ENCODE results near the gene TM4SF5. TPM values are rescaled to one million over a fixed set of nuclear protein-coding genes. Genes with fewer than 3 reads are reported as not detected.

Gene TM4SF5
- total and polyA plus RNA-seq, 10 of the 15 experiments (the other 5 are each of a cell fraction or from before 2014, with no cell fraction given): 0.40 TPM; not detected in 9

GRCh38 chr17:4766201-4766600 is 5.5 kb upstream of the TM4SF5 start (continued):
- TF ChIP-seq ZBTB11 (CRISPR knock-in tag; IDR thresholded peaks at IDR 0.05) (no peak), NFYA (IDR thresholded peaks at IDR 0.05; ENCODE audit: borderline replicate concordance, low read depth, low read length) (no peak), SRF (IDR thresholded peaks at IDR 0.05; ENCODE audit: low read depth in 2 of 2, low read length in 2 of 2) (no peak), MLLT1 (IDR thresholded peaks at IDR 0.05) (no peak), RELA (IDR thresholded peaks at IDR 0.05; ENCODE audit: borderline replicate concordance, partially characterized antibody) (no peak), RAD21 (IDR thresholded peaks at IDR 0.05; ENCODE audit: insufficient read depth, low read depth, low read length) (no peak)

- no peak for FAIRE-seq
- ATAC-seq: no peak
- H3K27ac ChIP-seq (ENCODE audit: control insufficient read depth, insufficient read depth): no peak overlapping the region
- H3K36me3 ChIP-seq (ENCODE audit: control insufficient read depth in 2 of 2, insufficient read depth in 2 of 2, low read length in 1 of 2): no peaks in the 10 kb centered on the region
- TF ChIP-seq PRDM15 (CRISPR knock-in tag; IDR thresholded peaks at IDR 0.05): no peak
- no peak for TF ChIP-seq FOXM1 (IDR thresholded peaks at IDR 0.05; ENCODE audit: low read depth, low read length)
- no peak for TF ChIP-seq CHD1 (IDR thresholded peaks at IDR 0.05; ENCODE audit: low read depth, low read length)
- ChIA-PET SMC1A (ENCODE audit: uncharacterized antibody, unreplicated experiment) (no interaction called here), POLR2A (no interaction called here), RAD21 (ENCODE audit: unreplicated experiment) (no interaction called here), CTCF (no interaction called here)
- intact Hi-C loops (cut with micrococcal nuclease; ENCODE audit: unreplicated experiment) (no loop called here), in situ Hi-C loops (cut with MboI) (no loop called here)
- no peak for DNase-seq (ENCODE audit: low read depth, low spot score)
- H2AFZ ChIP-seq (ENCODE audit: control insufficient read depth, low read depth, low read length): no peak overlapping the region
- H3K4me2 ChIP-seq (ENCODE audit: control insufficient read depth, insufficient read depth): no peak overlapping the region
- H4K20me1 ChIP-seq (ENCODE audit: control insufficient read depth, insufficient read depth): no peaks in the 10 kb centered on the region
- H3K4me3 ChIP-seq: no peak overlapping the region
- no peaks in the 10 kb centered on the region for H3K9me3 ChIP-seq (replicated peaks; ENCODE audit: control insufficient read depth, insufficient read depth, low read length)
- no TSS peak for BruUV-seq (replicated peaks)
- H3K79me2 ChIP-seq (ENCODE audit: control insufficient read depth, insufficient read depth, low read length): no peaks in the 10 kb centered on the region
- no peak overlapping the region for H3K9ac ChIP-seq (ENCODE audit: control insufficient read depth, insufficient read depth, low read length)
- 49% methylated on average over 9 of the region's 9 CpGs for WGBS (ENCODE audit: insufficient coverage, insufficient replicate concordance, low lambda C conversion rate, missing lambda C conversion rate)
- no peaks in the 10 kb centered on the region for H3K27me3 ChIP-seq (replicated peaks in 1 of 2; ENCODE audit: control insufficient read depth in 2 of 2, insufficient read depth in 2 of 2, low read length in 1 of 2)
- peaks cover 3% of the 10 kb centered on the region; the same call in 1 of the 2 replicates for H3K4me1 ChIP-seq (ENCODE audit: control insufficient read depth, insufficient read depth, low read length)
These were observed 5.0 kb upstream of the TM4SF5 start for GRCh38 chr17:4766723-4767122.

Measured in GM12878 (cell line).